HepG2 (cell line): ENCODE data around the gene KLC3. TPM values are rescaled to one million over a fixed set of nuclear protein-coding genes. Genes with fewer than 3 reads are reported as not detected.
A peak's percentile ranks its signal among the peaks of the same experiment; 100 is the strongest.

Source experiments
- ADNP ChIP-seq: sonication (generic); formaldehyde crosslinking; IDR thresholded peaks from 2 replicates; pipeline ENCODE4 v1.4.0; 2020; ENCODE audit warnings: missing genetic modification reagents
- CEBPG ChIP-seq: IDR thresholded peaks from 2 replicates; pipeline ENCODE4 v1.6.1; 2016
- ELF3 ChIP-seq: IDR thresholded peaks from 2 replicates; pipeline ENCODE4 v1.6.1; 2016; ENCODE audit warnings: missing genetic modification reagents, missing compliant biosample characterization
- ETV5 ChIP-seq: IDR thresholded peaks from 2 replicates; pipeline ENCODE4 v1.6.1; 2018; ENCODE audit warnings: missing biosample characterization, missing genetic modification reagents, inconsistent platforms, borderline replicate concordance
- KAT8 ChIP-seq: IDR thresholded peaks from 2 replicates; pipeline ENCODE4 v1.6.1; 2016; ENCODE audit warnings: missing genetic modification reagents, missing compliant biosample characterization
- MEIS1 ChIP-seq: sonication (generic); formaldehyde crosslinking; IDR thresholded peaks from 2 replicates; pipeline ENCODE4 v1.9.0; 2021; ENCODE audit warnings: mild to moderate bottlenecking, missing genetic modification reagents, moderate library complexity, borderline replicate concordance
- MLX ChIP-seq: IDR thresholded peaks from 2 replicates; pipeline ENCODE4 v1.6.1; 2016
- MXD3 ChIP-seq: IDR thresholded peaks from 2 replicates; pipeline ENCODE4 v1.6.1; 2016; ENCODE audit warnings: mild to moderate bottlenecking, missing biosample characterization, missing genetic modification reagents
- ONECUT2 ChIP-seq: sonication (generic); formaldehyde crosslinking; IDR thresholded peaks from 2 replicates; pipeline ENCODE4 v1.4.0; 2020; ENCODE audit warnings: missing genetic modification reagents
- RBFOX2 ChIP-seq: fragments of 200-400 bp; formaldehyde crosslinking; IDR thresholded peaks from 2 replicates; pipeline ENCODE4 v1.6.1; 2017; ENCODE audit warnings: low read depth, mild to moderate bottlenecking, low read length
- SIX1 ChIP-seq: sonication (generic); formaldehyde crosslinking; IDR thresholded peaks from 2 replicates; pipeline ENCODE4 v1.4.0; 2020; ENCODE audit warnings: missing genetic modification reagents, borderline replicate concordance
- U2AF2 ChIP-seq: fragments of 200-400 bp; formaldehyde crosslinking; IDR thresholded peaks from 2 replicates; pipeline ENCODE4 v1.6.1; 2017; ENCODE audit warnings: low read depth, mild to moderate bottlenecking, low read length
- YY1 ChIP-seq: IDR thresholded peaks from 2 replicates; pipeline ENCODE4 v1.6.1; 2011; ENCODE audit warnings: low read length, low read depth, moderate library complexity, mild to moderate bottlenecking; ENCODE audit not compliant: insufficient read depth, insufficient replicate concordance
- ZBTB26 ChIP-seq: IDR thresholded peaks from 2 replicates; pipeline ENCODE4 v1.6.1; 2016; ENCODE audit warnings: missing compliant biosample characterization, missing genetic modification reagents, borderline replicate concordance
- ZNF468 ChIP-seq: sonication (generic); formaldehyde crosslinking; IDR thresholded peaks from 2 replicates; pipeline ENCODE4 v1.8.0; 2022; ENCODE audit warnings: mild to moderate bottlenecking, moderate library complexity, missing genetic modification reagents
- ZNF550 ChIP-seq: sonication (generic); formaldehyde crosslinking; IDR thresholded peaks from 2 replicates; pipeline ENCODE4 v1.4.0; 2020; ENCODE audit warnings: mild to moderate bottlenecking, missing genetic modification reagents, borderline replicate concordance
- ZNF577 ChIP-seq: sonication (generic); formaldehyde crosslinking; IDR thresholded peaks from 2 replicates; pipeline ENCODE4 v1.4.0; 2020; ENCODE audit warnings: mild to moderate bottlenecking, low read depth, missing genetic modification reagents, borderline replicate concordance
- ZNF598 ChIP-seq: sonication (generic); formaldehyde crosslinking; IDR thresholded peaks from 2 replicates; pipeline ENCODE4 v1.5.1; 2020; ENCODE audit warnings: mild to moderate bottlenecking, missing genetic modification reagents, borderline replicate concordance
- ZNF672 ChIP-seq: sonication (generic); formaldehyde crosslinking; IDR thresholded peaks from 2 replicates; pipeline ENCODE4 v1.8.1; 2022; ENCODE audit warnings: missing genetic modification reagents
- ZNF703 ChIP-seq: sonication (generic); formaldehyde crosslinking; IDR thresholded peaks from 2 replicates; pipeline ENCODE4 v1.5.1; 2020; ENCODE audit warnings: missing genetic modification reagents, mild to moderate bottlenecking, moderate library complexity, borderline replicate concordance
- ZNF713 ChIP-seq: sonication (generic); formaldehyde crosslinking; IDR thresholded peaks from 2 replicates; pipeline ENCODE4 v1.4.0; 2020; ENCODE audit warnings: mild to moderate bottlenecking, missing genetic modification reagents
- ZNF724P ChIP-seq: sonication (generic); formaldehyde crosslinking; IDR thresholded peaks from 2 replicates; pipeline ENCODE4 v1.8.0; 2022; ENCODE audit warnings: missing genetic modification reagents, borderline replicate concordance
- ZNF772 ChIP-seq: sonication (generic); formaldehyde crosslinking; IDR thresholded peaks from 2 replicates; pipeline ENCODE4 v1.5.0; 2020; ENCODE audit warnings: mild to moderate bottlenecking, missing genetic modification reagents
- ZSCAN22 ChIP-seq: sonication (generic); formaldehyde crosslinking; IDR thresholded peaks from 2 replicates; pipeline ENCODE4 v1.4.0; 2020; ENCODE audit warnings: mild to moderate bottlenecking, missing genetic modification reagents
- ZSCAN30 ChIP-seq: sonication (generic); formaldehyde crosslinking; IDR thresholded peaks from 2 replicates; pipeline ENCODE4 v1.5.0; 2020; ENCODE audit warnings: mild to moderate bottlenecking, missing genetic modification reagents
- polyA plus RNA-seq, 8 experiments: library from polyadenylated mRNA; depleted of rRNA in 3 of 8; stranded (reverse) in 7 of 8; unstranded in 1 of 8; fragments of >200 nt; fragmentation: Illumina TruSeq in 4 of 8; extraction: Trizol in 4 of 8; gene quantifications; 2 replicates each; pipeline versions ENCODE4 v1.2.1 to v1.2.3, GENCODE V29; 2011 to 2016; ENCODE audit warnings: low read depth in 4 of 8, missing spikeins in 1 of 8, mixed read lengths in 1 of 8; ENCODE audit not compliant: insufficient read depth in 1 of 8
- total RNA-seq, 5 experiments: library from RNA; depleted of rRNA; stranded (reverse); fragments of >200 nt; fragmentation: Illumina TruSeq; extraction: Trizol; gene quantifications; 2 replicates each; pipeline ENCODE4 v1.2.3, GENCODE V29; 2016; ENCODE audit warnings: low read depth in 1 of 5
- TF ChIP-seq, protein P1 (sequence below): sonication (generic); formaldehyde crosslinking; IDR thresholded peaks from 2 replicates; pipeline ENCODE4 v1.4.0; 2020; ENCODE audit warnings: missing genetic modification reagents

Gene KLC3
- total and polyA plus RNA-seq, 2 of the 13 experiments (the other 11 are each of a cell fraction or from before 2014, with no cell fraction given) = 0.13 TPM; not detected in 1

GRCh38 chr19:45370410-45371204, 30.1 kb downstream of the KLC3 start, which contains the start of gene ERCC2 (continued):
- TF ChIP-seq ZBTB26 (CRISPR knock-in tag) = no peak
- no peak for TF ChIP-seq YY1
- TF ChIP-seq KAT8 (CRISPR knock-in tag) = peak; percentile 41; the same call in 1 of the 2 replicates
- no peak for TF ChIP-seq ZNF713 (CRISPR knock-in tag)
- no peak for TF ChIP-seq ELF3 (CRISPR knock-in tag)
- no peak for TF ChIP-seq ZNF598 (CRISPR knock-in tag)
- no peak for TF ChIP-seq MEIS1 (CRISPR knock-in tag)
- 0 out of 2 replicates have a peak, but pooled peaks have one; percentile 48 for TF ChIP-seq RBFOX2
- TF ChIP-seq ZSCAN30 = no peak
- no peak for TF ChIP-seq ZNF577 (CRISPR knock-in tag)
- no peak for TF ChIP-seq MXD3 (CRISPR knock-in tag)
- TF ChIP-seq CEBPG (CRISPR knock-in tag) = no peak
- no peak for TF ChIP-seq SIX1 (CRISPR knock-in tag)
- no peak for TF ChIP-seq ZNF703 (CRISPR knock-in tag)
- no peak for TF ChIP-seq ZNF772 (CRISPR knock-in tag)
- no peak for TF ChIP-seq MLX
- TF ChIP-seq ZNF468 (CRISPR knock-in tag) = no peak
- TF ChIP-seq ZNF672 (CRISPR knock-in tag) = no peak
- TF ChIP-seq ZNF550 (CRISPR knock-in tag) = no peak
- TF ChIP-seq ZNF724P (CRISPR knock-in tag) = no peak
- peak; percentile 76 for TF ChIP-seq ONECUT2 (CRISPR knock-in tag)
- no peak for TF ChIP-seq ETV5
- TF ChIP-seq, protein P1, sequence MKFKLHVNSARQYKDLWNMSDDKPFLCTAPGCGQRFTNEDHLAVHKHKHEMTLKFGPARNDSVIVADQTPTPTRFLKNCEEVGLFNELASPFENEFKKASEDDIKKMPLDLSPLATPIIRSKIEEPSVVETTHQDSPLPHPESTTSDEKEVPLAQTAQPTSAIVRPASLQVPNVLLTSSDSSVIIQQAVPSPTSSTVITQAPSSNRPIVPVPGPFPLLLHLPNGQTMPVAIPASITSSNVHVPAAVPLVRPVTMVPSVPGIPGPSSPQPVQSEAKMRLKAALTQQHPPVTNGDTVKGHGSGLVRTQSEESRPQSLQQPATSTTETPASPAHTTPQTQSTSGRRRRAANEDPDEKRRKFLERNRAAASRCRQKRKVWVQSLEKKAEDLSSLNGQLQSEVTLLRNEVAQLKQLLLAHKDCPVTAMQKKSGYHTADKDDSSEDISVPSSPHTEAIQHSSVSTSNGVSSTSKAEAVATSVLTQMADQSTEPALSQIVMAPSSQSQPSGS (CRISPR knock-in tag) = no peak
- TF ChIP-seq ZSCAN22 (CRISPR knock-in tag) = no peak
- no peak for TF ChIP-seq ADNP
- TF ChIP-seq U2AF2 = no peak
